Adipocyte (in vitro differentiated cells): ENCODE data around the gene ADGRL3.

Source experiments
- DNase-seq: peaks from one replicate; pipeline ENCODE4 v3.0.0-alpha.2; 2015; ENCODE audit warnings: low read depth
- H3K27me3 ChIP-seq: replicated peaks from 2 replicates; pipeline ENCODE4 v1.7.0; 2013; ENCODE audit warnings: mild to moderate bottlenecking, low read length, moderate library complexity; ENCODE audit not compliant: control insufficient read depth, insufficient read depth
- H3K36me3 ChIP-seq: 2 replicates; pipeline ENCODE4 v1.7.0; 2013; ENCODE audit warnings: low read length, mild to moderate bottlenecking, moderate library complexity; ENCODE audit not compliant: control insufficient read depth, insufficient read depth, severe bottlenecking
- H3K4me1 ChIP-seq: 2 replicates; pipeline ENCODE4 v1.7.0; 2013; ENCODE audit warnings: mild to moderate bottlenecking, low read length, moderate library complexity; ENCODE audit not compliant: control insufficient read depth, insufficient read depth
- H3K4me3 ChIP-seq: 2 replicates; pipeline ENCODE4 v1.7.0; 2013; ENCODE audit warnings: mild to moderate bottlenecking, low read length, moderate library complexity
- H3K9ac ChIP-seq: 2 replicates; pipeline ENCODE4 v1.7.0; 2013; ENCODE audit warnings: mild to moderate bottlenecking, low read length, moderate library complexity
- H3K9me3 ChIP-seq: 2 replicates; pipeline ENCODE4 v1.7.0; 2013; ENCODE audit warnings: mild to moderate bottlenecking, low read length, moderate library complexity; ENCODE audit not compliant: control insufficient read depth

Gene ADGRL3

DNA sequence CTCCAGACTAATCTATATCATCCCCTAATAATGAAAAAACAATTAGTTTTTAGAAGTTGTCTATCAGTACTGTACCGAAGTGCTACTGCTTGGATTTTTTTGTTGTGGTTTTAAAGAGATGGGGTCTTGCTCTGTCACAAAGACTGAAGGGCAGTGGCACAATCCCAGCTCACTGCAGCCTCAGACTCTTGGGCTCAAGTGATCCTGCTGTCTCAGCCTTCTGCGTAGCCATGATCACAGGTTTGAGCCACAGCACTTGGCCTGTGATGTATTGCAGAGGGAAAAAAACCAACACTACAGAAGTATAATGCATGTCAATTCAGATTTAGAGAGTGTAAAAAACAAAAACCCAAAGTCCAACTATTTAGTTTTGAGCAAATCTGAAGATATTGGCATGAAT lies 875.0 kb downstream of the ADGRL3 start:
- no peaks in the 10 kb centered on the region for H3K36me3 ChIP-seq

GRCh38 chr4:62075521-62075920 lies 875.4 kb downstream of the ADGRL3 start:
- Histone ChIP-seq H3K27me3 (no peaks in the 10 kb centered on the region), H3K4me3 (no peak overlapping the region), H3K4me1 (no peaks in the 10 kb centered on the region), H3K9ac (no peak overlapping the region), H3K36me3 (no peaks in the 10 kb centered on the region), H3K9me3 (no peaks in the 10 kb centered on the region)
- DNase-seq = no peak

More for the DNA sequence above, 875.0 kb downstream of the ADGRL3 start:
- no peaks in the 10 kb centered on the region for H3K4me1 ChIP-seq
- no peak overlapping the region for H3K4me3 ChIP-seq
- H3K9me3 ChIP-seq = no peaks in the 10 kb centered on the region
- H3K27me3 ChIP-seq = no peaks in the 10 kb centered on the region
- no peak for DNase-seq
- no peak overlapping the region for H3K9ac ChIP-seq

GRCh38 chr4:62077406-62077805 lies 877.3 kb downstream of the ADGRL3 start:
- no peak for DNase-seq
- no peaks in the 10 kb centered on the region for H3K4me1 ChIP-seq
- H3K27me3 ChIP-seq = no peaks in the 10 kb centered on the region
- no peaks in the 10 kb centered on the region for H3K9me3 ChIP-seq
- H3K36me3 ChIP-seq = no peaks in the 10 kb centered on the region
- no peak overlapping the region for H3K9ac ChIP-seq
- H3K4me3 ChIP-seq = no peak overlapping the region

DNA sequence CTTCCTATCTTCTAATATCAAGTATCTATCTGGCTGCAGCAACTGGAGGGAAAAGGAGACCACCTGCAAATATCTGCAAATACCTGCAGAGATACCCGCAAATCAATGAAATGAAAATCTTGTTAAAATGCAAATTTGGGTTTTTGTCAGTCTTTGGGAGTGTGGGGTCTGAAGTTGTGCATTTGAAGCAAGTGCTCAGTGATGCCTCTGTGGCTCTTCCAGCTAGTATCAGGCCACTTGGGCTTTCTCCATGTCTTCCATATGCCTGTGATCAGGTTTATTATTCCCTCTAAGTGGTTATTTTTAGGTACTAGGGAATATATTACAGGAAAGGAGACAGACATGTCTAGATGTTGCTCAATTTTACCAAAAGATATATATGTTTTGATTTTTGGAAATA lies 880.3 kb downstream of the ADGRL3 start:
- DNase-seq = no peak
- Histone ChIP-seq H3K9ac (no peak overlapping the region), H3K4me1 (no peaks in the 10 kb centered on the region), H3K36me3 (no peaks in the 10 kb centered on the region), H3K4me3 (no peak overlapping the region), H3K27me3 (no peaks in the 10 kb centered on the region), H3K9me3 (no peaks in the 10 kb centered on the region)

DNA sequence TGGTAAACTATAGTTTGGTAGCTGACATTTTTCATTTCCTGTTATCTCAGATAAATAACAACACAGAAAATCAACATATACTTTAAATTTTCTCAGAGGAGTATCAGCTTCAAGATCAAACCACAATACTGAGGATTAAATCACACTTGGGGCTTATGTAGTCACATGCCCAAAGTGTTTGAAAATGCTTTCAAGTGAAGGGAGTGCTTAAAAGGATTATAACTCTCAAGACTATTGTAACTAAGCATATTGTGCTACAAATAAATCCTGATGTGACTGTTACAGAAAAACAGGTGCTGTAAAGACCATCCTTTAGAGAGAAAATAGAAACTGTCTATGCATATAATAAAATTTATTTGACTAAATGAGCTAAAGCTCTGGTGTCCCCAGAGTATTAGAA lies 887.6 kb downstream of the ADGRL3 start:
- H3K9ac ChIP-seq = no peak overlapping the region
- H3K4me3 ChIP-seq = no peak overlapping the region
- DNase-seq = no peak
- peaks cover 1% of the 10 kb centered on the region for H3K9me3 ChIP-seq
- no peaks in the 10 kb centered on the region for H3K27me3 ChIP-seq
- no peaks in the 10 kb centered on the region for H3K4me1 ChIP-seq
- H3K36me3 ChIP-seq = no peaks in the 10 kb centered on the region

DNA sequence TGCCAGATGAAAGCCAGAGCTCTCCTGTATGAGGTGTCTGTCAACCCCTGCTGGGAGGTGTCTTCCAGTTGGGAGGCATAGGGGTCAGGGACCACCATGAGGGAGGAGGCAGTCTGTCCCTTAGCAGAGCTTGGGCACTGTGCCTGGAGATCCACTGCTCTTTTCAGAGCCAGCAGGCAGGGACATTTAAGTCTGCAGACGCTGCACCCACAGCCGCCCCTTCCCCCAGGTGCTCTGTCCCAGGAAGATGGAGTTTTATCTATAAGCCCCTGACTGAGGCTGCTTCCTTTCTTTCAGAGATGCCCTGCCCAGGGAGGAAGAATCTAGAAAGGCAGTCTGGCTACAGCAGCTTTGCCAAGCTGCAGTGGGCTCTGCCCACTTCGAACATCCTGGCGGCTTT lies 893.6 kb downstream of the ADGRL3 start:
- no peaks in the 10 kb centered on the region for H3K4me1 ChIP-seq
- H3K27me3 ChIP-seq = no peaks in the 10 kb centered on the region
- H3K4me3 ChIP-seq = no peak overlapping the region
- no peak for DNase-seq
- no peak overlapping the region for H3K9ac ChIP-seq
- H3K9me3 ChIP-seq = peaks cover 2% of the 10 kb centered on the region
- H3K36me3 ChIP-seq = no peaks in the 10 kb centered on the region

- Histone ChIP-seq H3K9ac (no peak overlapping the region), H3K4me3 (no peak overlapping the region), H3K36me3 (no peaks in the 10 kb centered on the region), H3K9me3 (peaks cover 2% of the 10 kb centered on the region), H3K27me3 (no peaks in the 10 kb centered on the region), H3K4me1 (no peaks in the 10 kb centered on the region)
- DNase-seq = no peak
These were observed 896.8 kb downstream of the ADGRL3 start for GRCh38 chr4:62096881-62097280.

DNA sequence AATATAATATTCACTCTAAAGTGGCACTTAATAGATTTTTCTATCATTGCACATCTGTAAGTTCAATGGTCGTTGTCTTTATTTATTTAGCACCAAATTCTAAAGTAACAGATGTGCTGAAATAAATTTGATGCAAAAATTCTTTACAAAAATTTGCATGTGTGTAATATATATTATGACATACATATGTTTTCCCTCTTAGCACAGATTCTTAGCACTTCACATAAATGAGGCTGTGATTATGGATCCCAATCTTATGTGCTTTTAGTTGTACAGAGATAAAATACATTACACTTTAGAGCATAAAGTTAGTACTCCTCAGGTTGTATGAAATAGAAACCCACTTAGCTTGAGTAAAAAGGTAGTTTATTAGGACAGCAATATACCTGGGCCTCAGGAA lies 915.1 kb downstream of the ADGRL3 start:
- no peak overlapping the region for H3K4me3 ChIP-seq
- no peak for DNase-seq
- H3K9ac ChIP-seq = no peak overlapping the region
- H3K27me3 ChIP-seq = no peaks in the 10 kb centered on the region
- no peaks in the 10 kb centered on the region for H3K9me3 ChIP-seq
- no peaks in the 10 kb centered on the region for H3K36me3 ChIP-seq
- H3K4me1 ChIP-seq = no peaks in the 10 kb centered on the region

GRCh38 chr4:62117886-62118285 lies 917.8 kb downstream of the ADGRL3 start:
- Histone ChIP-seq H3K9ac (no peak overlapping the region), H3K9me3 (no peaks in the 10 kb centered on the region), H3K4me3 (no peak overlapping the region), H3K4me1 (no peaks in the 10 kb centered on the region), H3K27me3 (no peaks in the 10 kb centered on the region), H3K36me3 (no peaks in the 10 kb centered on the region)
- peak; percentile 34 for DNase-seq

- Histone ChIP-seq H3K4me1 (no peaks in the 10 kb centered on the region), H3K27me3 (no peaks in the 10 kb centered on the region), H3K4me3 (no peak overlapping the region), H3K36me3 (no peaks in the 10 kb centered on the region), H3K9me3 (no peaks in the 10 kb centered on the region), H3K9ac (no peak overlapping the region)
- peak; percentile 34 for DNase-seq
These were observed 918.4 kb downstream of the ADGRL3 start for GRCh38 chr4:62118558-62118957.

DNA sequence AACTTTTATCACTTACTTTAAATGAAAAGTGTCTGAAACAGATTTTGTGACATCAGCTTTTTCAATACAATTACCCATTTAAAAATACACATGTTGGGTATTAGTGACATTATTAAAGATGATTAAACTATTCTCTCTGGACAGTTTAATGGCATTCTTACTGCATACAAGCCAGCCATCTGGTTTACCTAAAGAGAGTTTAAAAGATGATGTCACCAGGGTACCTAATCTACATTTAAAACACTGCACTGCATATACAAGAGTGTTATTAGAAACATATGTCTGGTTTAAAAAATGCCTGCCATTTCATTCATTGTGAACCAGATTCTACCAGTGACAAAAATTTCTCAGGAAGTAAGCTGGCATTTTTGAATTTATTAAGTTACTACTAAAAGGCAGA lies 919.1 kb downstream of the ADGRL3 start:
- no peak overlapping the region for H3K4me3 ChIP-seq
- DNase-seq = peak; percentile 57

DNA sequence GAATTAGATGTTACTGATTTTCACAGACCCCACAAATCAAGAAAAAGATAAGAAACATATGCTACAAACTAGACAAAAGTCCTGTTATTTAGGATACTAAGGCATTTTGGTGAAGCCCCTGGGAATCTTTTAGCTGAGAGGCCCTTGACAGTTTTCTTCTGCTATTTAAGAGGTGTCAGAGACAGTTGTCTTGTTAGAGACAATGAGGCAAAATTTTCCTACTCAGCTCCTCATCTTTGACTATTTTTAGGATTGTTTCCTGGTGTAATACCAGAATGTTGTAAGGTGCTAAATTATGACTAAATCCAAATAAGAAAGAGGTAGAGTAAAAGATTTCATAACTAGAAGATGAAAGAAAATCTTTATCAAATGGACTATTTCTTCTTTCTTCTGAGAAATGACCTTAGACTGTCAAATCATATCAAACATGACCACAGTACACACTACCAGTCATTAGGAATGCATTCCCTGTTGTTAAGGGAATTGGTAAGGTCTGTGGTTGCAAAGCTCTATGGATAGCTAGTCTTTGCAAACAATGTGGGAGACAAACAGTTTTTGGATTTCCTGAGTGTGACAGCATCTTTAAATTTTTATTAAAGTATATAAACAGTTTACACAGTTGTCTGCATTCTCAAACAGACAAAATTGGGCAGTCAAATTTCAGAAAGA lies 926.1 kb downstream of the ADGRL3 start:
- H3K4me3 ChIP-seq = no peak overlapping the region
- H3K4me1 ChIP-seq = no peaks in the 10 kb centered on the region
- no peaks in the 10 kb centered on the region for H3K36me3 ChIP-seq
- no peaks in the 10 kb centered on the region for H3K9me3 ChIP-seq
- no peak overlapping the region for H3K9ac ChIP-seq
- no peaks in the 10 kb centered on the region for H3K27me3 ChIP-seq
- DNase-seq = no peak

More for the DNA sequence above, 919.1 kb downstream of the ADGRL3 start:
- Histone ChIP-seq H3K9ac (no peak overlapping the region), H3K36me3 (no peaks in the 10 kb centered on the region), H3K4me1 (no peaks in the 10 kb centered on the region), H3K9me3 (no peaks in the 10 kb centered on the region), H3K27me3 (no peaks in the 10 kb centered on the region)
